Lower lobe of right lung (tissue), 2 donors: ENCODE data around the gene CTXN1. TPM values are rescaled to one million over a fixed set of nuclear protein-coding genes. Genes with fewer than 3 reads are reported as not detected.

Experiments
- ATAC-seq, 2 donors: fragments of 200-7000 bp; cut with Tn5 transposase; one replicate each; pipeline ENCODE4 v1.9.1; 2020 to 2022; ENCODE audit warnings: mild to moderate bottlenecking in 2 of 2, moderate library complexity in 2 of 2
- DNase-seq: peaks from one replicate; pipeline ENCODE4 v3.0.0-alpha.2; 2020
- H3K27ac ChIP-seq: fragments of 200-600 bp; one replicate; pipeline ENCODE4 v1.8.0; 2022
- H3K27me3 ChIP-seq: fragments of 200-600 bp; one replicate; pipeline ENCODE4 v1.8.0; 2022; ENCODE audit warnings: low read depth
- H3K36me3 ChIP-seq: fragments of 200-600 bp; one replicate; pipeline ENCODE4 v1.8.0; 2022; ENCODE audit warnings: mild to moderate bottlenecking
- H3K4me1 ChIP-seq: fragments of 200-600 bp; one replicate; pipeline ENCODE4 v1.8.0; 2022
- H3K4me3 ChIP-seq: fragments of 200-600 bp; one replicate; pipeline ENCODE4 v1.8.0; 2022; ENCODE audit warnings: mild to moderate bottlenecking
- H3K9me3 ChIP-seq: fragments of 200-600 bp; one replicate; pipeline ENCODE4 v1.8.0; 2022
- CTCF ChIP-seq: fragments of 200-600 bp; IDR thresholded peaks from one replicate; pipeline ENCODE4 v1.8.0; 2022; ENCODE audit warnings: antibody characterized with exemption, mild to moderate bottlenecking
- intact Hi-C: fragments of 100-400 bp; cut with DNase I; formaldehyde crosslinking; loops from one replicate; pipeline ENCODE4 v1.11.0; 2022
- total RNA-seq: library from RNA; stranded (reverse); fragmentation: NEBNext Ultra II Directional; extraction: Animal tissue kit (Norgen Biotek cat#: 25700); gene quantifications from one replicate; pipeline ENCODE4 v1.2.1, GENCODE V29; 2021
- donor health status: DM: no; HTN: yes; CAD: no; lungs with severe emphysema.

CTXN1 gene
- total RNA-seq, 1 donor from 2014 or later: 5.8 TPM

GRCh38 chr19:7912144-7912696 is 13.7 kb downstream of the CTXN1 start:
- intact Hi-C loops: no loop called here

GRCh38 chr19:7911508-7912143 is 14.3 kb downstream of the CTXN1 start:
- intact Hi-C loops: no loop called here
- ATAC-seq: no peak

More at GRCh38 chr19:7912144-7912696, 13.7 kb downstream of the CTXN1 start:
- DNase-seq: peak; percentile 48
- H3K9me3 ChIP-seq: no peaks in the 10 kb centered on the region
- peaks cover 43% of the 10 kb centered on the region for H3K36me3 ChIP-seq
- H3K27ac ChIP-seq: no peak overlapping the region
- ATAC-seq: no peak
- H3K4me3 ChIP-seq: no peak overlapping the region
- peaks cover 25% of the 10 kb centered on the region for H3K4me1 ChIP-seq
- peaks cover 29% of the 10 kb centered on the region for H3K27me3 ChIP-seq
- TF ChIP-seq CTCF: no peak

GRCh38 chr19:7910321-7911161 is 15.4 kb downstream of the CTXN1 start:
- intact Hi-C loops: no loop called here
- no peak overlapping the region for H3K27ac ChIP-seq
- H3K27me3 ChIP-seq: peaks cover 12% of the 10 kb centered on the region
- TF ChIP-seq CTCF: no peak
- H3K4me3 ChIP-seq: no peak overlapping the region
- H3K36me3 ChIP-seq: peaks cover 52% of the 10 kb centered on the region
- peak; percentile 46 for DNase-seq
- H3K4me1 ChIP-seq: peaks cover 21% of the 10 kb centered on the region
- no peaks in the 10 kb centered on the region for H3K9me3 ChIP-seq
- ATAC-seq: no peak

More at GRCh38 chr19:7911508-7912143, 14.3 kb downstream of the CTXN1 start:
- no peak for TF ChIP-seq CTCF
- peak; percentile 44 for DNase-seq
- H3K4me1 ChIP-seq: peaks cover 21% of the 10 kb centered on the region
- H3K9me3 ChIP-seq: no peaks in the 10 kb centered on the region
- H3K27me3 ChIP-seq: peaks cover 23% of the 10 kb centered on the region
- peaks cover 43% of the 10 kb centered on the region for H3K36me3 ChIP-seq
- no peak overlapping the region for H3K27ac ChIP-seq
- H3K4me3 ChIP-seq: no peak overlapping the region

GRCh38 chr19:7909471-7910067 is 16.4 kb downstream of the CTXN1 start:
- Histone ChIP-seq H3K27ac (no peak overlapping the region), H3K27me3 (peaks cover 3% of the 10 kb centered on the region), H3K9me3 (no peaks in the 10 kb centered on the region), H3K4me3 (no peak overlapping the region), H3K4me1 (peaks cover 28% of the 10 kb centered on the region), H3K36me3 (peaks cover 52% of the 10 kb centered on the region)
- no peak for TF ChIP-seq CTCF
- DNase-seq (peak; percentile 40), ATAC-seq (no peak)
- intact Hi-C loops: no loop called here

GRCh38 chr19:7908742-7909461 is 17.0 kb downstream of the CTXN1 start:
- H3K4me3 ChIP-seq: no peak overlapping the region
- no peaks in the 10 kb centered on the region for H3K27me3 ChIP-seq
- ATAC-seq: no peak
- intact Hi-C loops: no loop called here
- TF ChIP-seq CTCF: no peak
- no peak for DNase-seq
- peaks cover 31% of the 10 kb centered on the region for H3K4me1 ChIP-seq
- H3K9me3 ChIP-seq: no peaks in the 10 kb centered on the region
- peaks cover 52% of the 10 kb centered on the region for H3K36me3 ChIP-seq
- no peak overlapping the region for H3K27ac ChIP-seq
